Memory B cell (primary cell): Measurements from ENCODE around the gene SCNN1A.

Source experiments
- ATAC-seq: fragments of 150-1000 bp; cut with Tn5 transposase; 2 replicates; pipeline ENCODE4 v1.10.0; 2021; ENCODE audit warnings: low read depth, mild to moderate bottlenecking, moderate library complexity
- DNase-seq, 2 donors: peaks; one replicate each; pipeline ENCODE4 v3.0.0; 2022; ENCODE audit warnings: low spot score in 2 of 2
- H3K27ac Mint-ChIP-seq: one replicate; pipeline ENCODE4 v1.8.0; 2022; ENCODE audit warnings: mild to moderate bottlenecking, moderate library complexity, mixed read lengths
- H3K27me3 Mint-ChIP-seq: one replicate; pipeline ENCODE4 v1.8.0; 2022; ENCODE audit warnings: mixed read lengths
- H3K36me3 Mint-ChIP-seq: one replicate; pipeline ENCODE4 v1.8.0; 2022; ENCODE audit warnings: mild to moderate bottlenecking, mixed read lengths
- H3K4me1 Mint-ChIP-seq: one replicate; pipeline ENCODE4 v1.8.0; 2022; ENCODE audit warnings: mixed read lengths
- H3K4me3 Mint-ChIP-seq: one replicate; pipeline ENCODE4 v1.8.0; 2022; ENCODE audit warnings: mild to moderate bottlenecking, moderate library complexity, mixed read lengths
- H3K9me3 Mint-ChIP-seq: one replicate; pipeline ENCODE4 v1.8.0; 2022; ENCODE audit warnings: mixed read lengths

Gene SCNN1A

DNA sequence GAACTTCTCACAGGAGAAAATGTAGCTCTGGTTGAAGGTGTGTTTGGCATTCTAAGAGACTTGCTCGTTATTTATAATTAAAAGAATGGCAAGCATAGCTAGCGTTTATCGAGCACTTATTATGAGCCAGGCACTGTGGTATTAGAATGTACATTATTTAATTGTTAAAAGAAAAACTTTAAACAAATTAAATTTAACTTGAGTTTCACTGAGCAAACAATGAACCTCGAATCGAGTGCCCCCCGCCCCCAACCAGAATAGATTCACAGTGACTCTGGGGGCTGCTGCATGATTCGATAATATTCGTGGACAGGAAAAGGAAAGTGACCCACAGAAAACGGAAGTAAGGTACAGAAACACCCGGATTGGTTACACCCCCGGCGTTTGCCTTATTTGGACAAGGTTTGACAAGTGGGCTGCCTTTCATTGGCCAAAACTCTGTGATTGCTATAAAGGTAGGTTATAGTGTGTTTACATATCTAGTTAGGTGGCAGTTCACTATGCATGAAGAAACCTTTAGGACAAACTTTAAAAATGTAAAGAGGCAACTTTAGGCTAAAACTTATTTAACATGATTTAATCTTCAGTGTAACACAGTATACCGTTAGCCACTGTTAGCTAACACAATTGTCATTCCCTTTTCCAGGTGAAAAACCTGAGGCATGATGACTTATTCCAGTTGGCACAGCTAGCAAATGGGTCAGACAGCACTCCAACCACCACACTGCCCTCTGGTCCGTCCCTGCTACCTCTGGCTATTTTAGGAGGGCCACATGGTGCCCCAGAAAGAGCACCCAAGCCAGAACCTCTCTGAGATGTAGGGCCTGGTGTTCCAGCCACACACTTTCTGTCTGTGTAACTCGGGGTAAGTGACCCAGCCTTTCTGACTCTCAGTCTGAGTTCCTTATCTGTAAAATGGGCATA lies 7.1 kb downstream of the SCNN1A start:
- Mint-ChIP-seq H3K4me3 (no peak overlapping the region), H3K4me1 (peaks cover 5% of the 10 kb centered on the region), H3K27me3 (peaks cover 14% of the 10 kb centered on the region), H3K27ac (no peak overlapping the region), H3K9me3 (peaks cover 4% of the 10 kb centered on the region), H3K36me3 (no peaks in the 10 kb centered on the region)
- ATAC-seq, result no peak
- no peak for DNase-seq

DNA sequence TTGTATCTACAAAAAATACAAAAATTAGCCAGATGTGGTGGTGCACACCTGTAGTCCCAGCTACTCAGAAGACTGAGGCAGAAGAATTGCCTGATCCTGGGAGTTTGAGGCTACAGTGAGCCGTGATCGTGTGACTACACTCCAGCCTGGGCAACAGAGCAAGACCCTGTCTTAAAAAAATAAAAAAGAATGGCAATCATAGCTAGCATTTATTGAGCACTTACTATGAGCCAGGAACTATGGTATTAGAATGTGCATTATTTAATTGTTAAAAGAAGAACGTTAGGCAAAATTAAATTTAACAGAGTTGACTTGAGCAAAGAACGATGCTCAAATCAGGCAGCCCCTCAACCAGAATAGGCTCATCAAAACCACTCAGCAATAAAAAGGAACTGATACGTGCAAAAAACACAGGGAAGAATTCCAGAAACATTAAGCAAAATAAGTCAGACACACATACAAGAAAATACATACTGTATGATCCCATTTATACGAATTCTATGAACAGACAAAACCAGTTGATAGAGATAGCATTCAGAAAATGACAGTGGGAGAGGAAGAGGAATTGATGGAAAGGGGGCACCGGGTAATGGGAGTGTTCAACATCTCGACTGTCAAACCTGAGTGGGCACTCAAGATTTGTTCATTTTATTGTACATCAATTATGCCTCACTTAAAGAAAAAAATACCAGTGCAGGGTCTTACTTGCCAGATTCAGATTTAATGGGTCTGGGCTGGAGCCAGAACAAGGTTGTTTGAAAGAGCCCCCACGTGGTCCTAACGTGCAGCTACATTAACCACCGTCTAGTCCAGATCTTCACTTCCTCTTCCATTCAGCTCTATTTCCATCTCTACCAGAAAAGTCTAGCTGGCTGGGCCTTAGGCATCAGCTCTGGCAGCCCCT lies 8.0 kb downstream of the SCNN1A start:
- H3K27ac Mint-ChIP-seq, result no peak overlapping the region
- ATAC-seq (peak; percentile 77), DNase-seq (no peak)
- H3K36me3 Mint-ChIP-seq, result no peaks in the 10 kb centered on the region
- peaks cover 4% of the 10 kb centered on the region for H3K9me3 Mint-ChIP-seq
- no peak overlapping the region for H3K4me3 Mint-ChIP-seq
- peaks cover 5% of the 10 kb centered on the region for H3K4me1 Mint-ChIP-seq
- H3K27me3 Mint-ChIP-seq, result peaks cover 13% of the 10 kb centered on the region

DNA sequence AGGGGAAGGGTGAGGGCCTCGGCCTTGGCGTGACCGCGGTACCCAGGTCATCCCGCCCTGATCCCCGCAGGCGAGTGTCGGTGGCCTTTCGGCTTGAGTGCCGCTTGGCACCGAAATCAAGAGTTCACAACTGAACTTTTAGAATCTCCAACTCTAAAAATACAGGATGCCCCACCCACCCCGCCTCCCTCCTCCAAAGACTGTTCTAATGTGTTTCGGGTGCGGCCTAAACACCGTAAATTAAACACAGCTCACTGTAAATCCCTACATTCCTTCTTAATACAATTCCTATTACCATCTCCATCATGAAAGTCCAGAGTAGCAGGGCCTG lies 11.4 kb downstream of the SCNN1A start:
- H3K4me1 Mint-ChIP-seq, result peaks cover 10% of the 10 kb centered on the region
- H3K4me3 Mint-ChIP-seq, result no peak overlapping the region
- peaks cover 12% of the 10 kb centered on the region for H3K27me3 Mint-ChIP-seq
- no peaks in the 10 kb centered on the region for H3K36me3 Mint-ChIP-seq
- DNase-seq (no peak), ATAC-seq (no peak)
- H3K9me3 Mint-ChIP-seq, result peaks cover 4% of the 10 kb centered on the region
- H3K27ac Mint-ChIP-seq, result no peak overlapping the region

DNA sequence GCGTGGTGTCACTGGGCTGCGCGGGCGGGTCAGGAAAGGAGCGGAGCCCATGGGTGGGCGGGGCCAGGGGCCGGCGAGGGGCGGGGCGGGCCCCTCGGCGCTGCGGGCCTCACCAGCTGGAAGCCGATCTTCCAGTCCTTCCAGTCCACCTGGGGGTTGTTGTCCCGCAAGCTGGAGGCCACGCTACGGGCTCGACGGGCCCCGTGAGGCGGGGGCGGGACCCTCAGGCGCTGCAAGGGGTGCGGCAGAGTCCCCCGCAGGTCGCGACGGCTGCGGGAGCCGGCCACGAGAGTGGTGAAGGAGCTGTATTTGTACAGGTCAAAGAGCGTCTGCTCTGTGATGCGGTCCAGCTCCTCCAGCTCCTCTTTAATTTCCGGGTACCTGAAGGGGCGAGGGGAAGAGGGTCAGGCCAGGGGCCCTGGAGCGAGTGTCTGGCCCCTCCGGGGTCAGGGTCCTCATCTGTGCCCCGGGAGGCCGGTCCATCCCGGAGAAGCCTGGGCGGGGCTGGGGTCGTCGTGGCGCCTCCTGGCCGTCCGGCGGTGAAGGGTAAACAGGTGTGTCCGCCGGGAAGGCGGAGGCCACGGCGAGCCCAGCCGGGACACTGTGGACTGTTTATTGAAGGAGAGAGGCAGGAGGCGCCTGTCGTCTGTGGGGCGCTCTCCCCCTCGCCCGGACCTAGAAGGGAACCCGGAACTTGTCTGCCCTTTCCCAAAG lies 11.9 kb downstream of the SCNN1A start:
- Mint-ChIP-seq H3K9me3 (peaks cover 4% of the 10 kb centered on the region), H3K36me3 (no peaks in the 10 kb centered on the region), H3K4me3 (peak overlapping the region; percentile 51), H3K27ac (no peak overlapping the region), H3K4me1 (peaks cover 10% of the 10 kb centered on the region), H3K27me3 (peaks cover 14% of the 10 kb centered on the region)
- ATAC-seq (peak; percentile 78), DNase-seq (peak in 1 of 2 donors; percentile 40)

DNA sequence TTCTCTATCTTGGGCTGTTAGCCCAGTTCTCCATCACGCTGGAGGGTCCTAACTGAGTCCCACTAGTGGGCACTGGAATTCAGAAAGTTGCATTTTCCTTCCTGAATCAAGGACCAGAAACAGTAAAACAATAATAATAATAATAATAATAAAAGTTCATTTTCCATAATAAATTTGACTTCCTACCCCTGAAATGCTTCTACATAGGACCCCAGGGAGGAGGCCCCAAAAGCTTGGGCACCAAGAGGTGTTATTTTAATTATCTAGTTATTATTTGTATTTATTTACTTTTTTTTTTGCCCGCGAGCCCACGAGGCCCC lies 12.4 kb downstream of the SCNN1A start:
- DNase-seq (no peak), ATAC-seq (no peak)
- Mint-ChIP-seq H3K27me3 (peaks cover 14% of the 10 kb centered on the region), H3K36me3 (no peaks in the 10 kb centered on the region), H3K27ac (no peak overlapping the region), H3K4me1 (peaks cover 10% of the 10 kb centered on the region), H3K4me3 (no peak overlapping the region), H3K9me3 (peaks cover 4% of the 10 kb centered on the region)

DNA sequence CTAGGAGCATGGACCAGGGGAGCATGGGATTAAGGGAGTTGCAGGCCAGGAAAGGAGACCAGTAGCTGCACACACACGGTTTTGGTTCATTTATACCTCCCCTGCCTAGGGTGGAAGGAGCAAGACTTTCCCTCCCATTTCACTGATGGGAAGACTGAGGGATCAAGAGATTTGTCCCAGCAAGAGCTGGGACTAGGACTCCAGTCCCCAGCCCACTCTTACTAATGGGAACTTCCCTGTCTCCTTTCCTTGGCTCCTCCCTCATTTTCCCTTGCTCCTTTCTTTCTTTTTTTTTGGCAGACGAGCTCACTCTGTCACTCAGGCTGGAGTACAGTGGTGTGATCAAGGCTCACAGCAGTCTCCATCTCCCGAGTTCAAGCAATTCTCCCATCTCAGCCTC lies 13.0 kb downstream of the SCNN1A start:
- Mint-ChIP-seq H3K27ac (no peak overlapping the region), H3K27me3 (peaks cover 14% of the 10 kb centered on the region), H3K4me3 (no peak overlapping the region), H3K9me3 (peaks cover 3% of the 10 kb centered on the region), H3K4me1 (peaks cover 9% of the 10 kb centered on the region), H3K36me3 (no peaks in the 10 kb centered on the region)
- no peak for DNase-seq
- no peak for ATAC-seq

DNA sequence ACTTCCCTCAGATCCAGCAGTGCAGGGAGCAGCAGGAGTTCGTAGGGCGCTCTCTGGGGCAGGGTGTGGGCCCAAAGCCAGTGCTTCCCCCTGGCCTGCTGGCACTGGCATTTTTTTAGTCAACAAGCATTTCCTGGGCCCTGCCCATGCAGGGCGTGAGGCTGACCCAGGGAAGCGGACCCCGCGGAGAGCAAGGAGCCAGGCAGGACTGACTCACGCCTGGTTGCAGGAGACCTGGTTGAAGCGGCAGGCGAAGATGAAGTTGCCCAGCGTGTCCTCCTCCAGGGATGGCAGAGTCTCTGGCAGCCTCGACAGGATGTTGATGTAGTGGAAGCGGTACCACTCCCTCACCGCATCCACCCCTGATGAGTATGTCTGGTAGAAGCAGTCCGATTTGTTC lies 13.5 kb downstream of the SCNN1A start:
- no peaks in the 10 kb centered on the region for H3K36me3 Mint-ChIP-seq
- peak overlapping the region; percentile 1 for H3K4me3 Mint-ChIP-seq
- DNase-seq, result no peak
- H3K27ac Mint-ChIP-seq, result no peak overlapping the region
- no peaks in the 10 kb centered on the region for H3K9me3 Mint-ChIP-seq
- no peak for ATAC-seq
- peaks cover 16% of the 10 kb centered on the region for H3K27me3 Mint-ChIP-seq
- H3K4me1 Mint-ChIP-seq, result peaks cover 7% of the 10 kb centered on the region

DNA sequence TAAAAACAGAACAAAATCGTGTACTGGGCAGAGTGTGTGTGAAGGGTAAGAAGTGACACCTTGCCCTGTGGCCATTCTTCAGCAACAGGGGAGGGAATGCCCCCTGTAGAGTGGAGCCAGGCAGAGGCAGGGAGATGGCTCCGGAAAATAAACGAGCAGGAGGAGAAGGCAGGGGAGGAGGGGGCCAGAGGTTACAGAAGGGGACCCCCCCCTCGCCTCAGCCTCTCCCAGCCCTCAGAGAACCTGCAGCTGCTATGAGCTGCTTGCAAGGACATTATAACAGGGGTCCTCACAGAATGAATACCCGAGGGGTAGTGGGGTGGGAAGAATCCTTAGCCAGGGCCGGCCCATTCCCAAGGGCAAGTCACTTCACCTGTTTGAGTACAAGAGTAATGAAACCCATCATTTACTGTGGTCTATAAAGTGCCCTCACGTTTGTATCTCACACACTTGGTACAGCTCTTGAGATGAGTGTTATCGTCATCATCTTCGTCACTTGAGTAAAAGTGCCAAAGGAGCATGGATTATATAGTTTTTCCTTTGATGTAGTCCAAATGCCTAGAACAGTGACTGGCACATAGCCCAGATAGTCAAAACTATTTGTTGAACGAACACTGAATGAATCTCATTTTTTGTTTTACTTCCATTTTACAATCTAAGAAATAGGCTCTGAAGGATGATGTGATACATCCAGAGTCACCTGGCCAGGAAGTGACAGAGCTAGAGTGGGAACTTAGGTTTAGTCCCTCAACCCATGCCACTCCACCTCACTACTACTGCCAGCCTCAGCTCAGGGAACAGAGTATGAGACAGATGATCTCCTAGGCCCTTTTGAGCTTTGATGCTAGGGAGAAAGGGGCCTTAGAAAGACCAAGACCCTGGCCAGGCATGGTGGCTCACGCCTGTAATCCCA lies 14.5 kb downstream of the SCNN1A start:
- ATAC-seq (no peak), DNase-seq (no peak)
- H3K36me3 Mint-ChIP-seq, result no peaks in the 10 kb centered on the region
- H3K4me1 Mint-ChIP-seq, result peaks cover 7% of the 10 kb centered on the region
- H3K4me3 Mint-ChIP-seq, result no peak overlapping the region
- H3K27me3 Mint-ChIP-seq, result peaks cover 24% of the 10 kb centered on the region
- H3K27ac Mint-ChIP-seq, result no peak overlapping the region
- H3K9me3 Mint-ChIP-seq, result no peaks in the 10 kb centered on the region

DNA sequence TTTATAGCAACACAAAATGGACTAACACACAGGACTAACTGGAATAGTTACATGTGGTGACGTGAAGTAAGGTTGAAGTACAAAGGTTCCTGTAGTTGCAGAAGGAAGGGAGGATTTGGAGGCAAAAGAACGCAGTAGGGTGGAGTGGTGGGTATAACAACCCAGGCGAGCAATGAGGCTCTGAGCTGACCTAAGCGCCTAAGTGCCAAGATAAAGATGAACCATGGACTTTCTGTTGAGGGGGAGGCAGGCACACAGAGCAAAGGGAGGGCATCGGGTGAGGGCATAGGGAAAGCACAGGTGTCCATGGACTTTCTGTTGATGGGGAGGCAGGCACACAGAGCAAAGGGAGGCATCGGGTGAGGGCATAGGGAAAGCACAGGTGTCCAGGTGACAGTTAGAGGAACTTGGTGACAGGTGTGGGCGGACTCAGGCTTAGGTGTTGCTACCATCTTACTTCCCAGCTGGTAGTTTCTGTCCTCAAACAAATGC lies 15.2 kb downstream of the SCNN1A start:
- H3K27me3 Mint-ChIP-seq, result peaks cover 28% of the 10 kb centered on the region
- no peak overlapping the region for H3K27ac Mint-ChIP-seq

DNA sequence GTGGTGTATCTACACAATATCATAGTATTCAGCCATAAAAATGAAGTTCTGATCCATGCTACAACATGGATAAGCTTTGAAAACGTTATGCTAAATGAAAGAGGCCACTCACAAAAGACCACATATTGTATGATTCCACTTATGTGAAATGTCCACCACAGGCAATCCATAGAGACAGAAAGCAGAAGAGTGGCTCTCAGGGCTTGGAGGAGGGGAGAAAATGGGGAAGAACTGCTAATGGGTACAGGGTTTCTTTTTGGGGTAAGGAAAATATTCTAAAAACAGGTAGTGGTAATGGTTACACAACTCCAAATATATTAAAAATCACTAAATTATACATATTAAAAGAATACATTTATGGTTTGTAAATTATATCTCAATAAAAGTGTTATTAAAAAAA lies 16.5 kb downstream of the SCNN1A start:
- no peaks in the 10 kb centered on the region for H3K36me3 Mint-ChIP-seq
- H3K4me1 Mint-ChIP-seq, result peaks cover 5% of the 10 kb centered on the region
- H3K27me3 Mint-ChIP-seq, result peaks cover 34% of the 10 kb centered on the region
- DNase-seq (no peak), ATAC-seq (no peak)
- no peak overlapping the region for H3K4me3 Mint-ChIP-seq
- H3K9me3 Mint-ChIP-seq, result no peaks in the 10 kb centered on the region
- no peak overlapping the region for H3K27ac Mint-ChIP-seq

More for the DNA sequence above, 15.2 kb downstream of the SCNN1A start:
- DNase-seq, result no peak
- Mint-ChIP-seq H3K36me3 (no peaks in the 10 kb centered on the region), H3K4me3 (no peak overlapping the region), H3K9me3 (no peaks in the 10 kb centered on the region), H3K4me1 (peaks cover 7% of the 10 kb centered on the region)
- no peak for ATAC-seq

DNA sequence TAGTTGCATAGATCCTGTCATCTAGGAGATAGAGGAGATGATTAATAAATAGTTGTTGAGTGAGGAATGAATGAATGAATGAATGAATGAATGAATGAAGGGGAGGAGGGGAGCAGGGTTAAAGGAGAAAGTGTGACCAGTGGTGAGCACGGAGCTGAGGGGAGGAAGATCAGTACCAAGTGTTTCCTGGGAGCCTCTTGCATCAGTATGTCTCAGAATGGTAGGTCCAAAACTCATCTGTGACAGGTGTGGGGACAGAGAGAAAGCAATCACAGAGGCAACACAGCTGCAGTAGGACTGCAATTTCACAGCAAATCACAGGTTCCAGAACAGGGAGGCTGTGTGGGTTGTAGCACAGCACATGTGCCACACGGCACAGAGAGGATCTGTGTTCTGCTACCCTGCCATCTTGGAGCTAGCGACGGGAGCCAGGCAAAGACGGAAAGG lies 19.0 kb downstream of the SCNN1A start:
- Mint-ChIP-seq H3K27me3 (peaks cover 34% of the 10 kb centered on the region), H3K27ac (no peak overlapping the region), H3K9me3 (no peaks in the 10 kb centered on the region), H3K4me3 (no peak overlapping the region), H3K4me1 (peaks cover 5% of the 10 kb centered on the region), H3K36me3 (no peaks in the 10 kb centered on the region)
- DNase-seq, result no peak
- ATAC-seq, result no peak

DNA sequence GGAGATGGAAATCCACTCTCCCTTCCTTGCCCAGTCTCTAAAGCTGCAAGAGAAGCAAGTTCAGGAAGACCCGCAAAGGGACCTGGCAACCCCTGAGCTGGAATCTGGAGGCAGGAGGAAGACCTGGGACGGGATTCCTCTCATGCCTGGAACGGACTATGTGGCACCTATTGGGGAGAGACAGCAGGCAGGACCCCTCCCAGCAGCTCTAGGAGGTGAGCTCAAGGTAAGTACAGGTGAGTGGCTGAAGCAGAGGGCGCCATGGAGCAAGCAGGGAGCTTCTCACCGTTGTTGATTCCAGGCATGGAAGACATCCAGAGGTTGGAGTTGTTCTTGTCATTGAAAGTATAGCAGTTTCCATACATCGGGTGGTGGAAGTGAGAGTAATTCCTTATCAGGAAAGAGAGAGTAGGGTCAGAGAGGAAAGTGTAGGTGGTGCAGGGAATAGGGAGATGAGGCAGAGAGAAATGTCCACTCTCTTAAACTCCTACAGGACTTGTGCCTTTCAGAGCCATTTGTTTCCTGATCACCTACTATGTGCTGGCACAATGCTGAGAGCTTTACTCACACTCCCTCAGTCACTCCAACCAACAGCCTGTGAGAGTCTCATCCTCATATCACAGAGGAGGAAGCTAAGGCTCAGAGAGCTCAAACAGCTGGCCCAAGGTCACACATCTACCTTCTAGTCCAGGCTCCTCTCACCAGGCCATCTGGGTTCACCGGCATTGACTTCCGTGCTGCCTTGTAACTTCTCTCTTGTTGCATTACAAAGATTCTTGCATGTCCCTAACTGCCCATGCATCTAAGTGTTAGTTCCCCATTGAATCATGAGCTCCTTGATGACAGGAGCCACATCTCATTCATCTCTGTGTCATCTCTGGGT lies 19.6 kb downstream of the SCNN1A start:
- Mint-ChIP-seq H3K9me3 (no peaks in the 10 kb centered on the region), H3K4me1 (peaks cover 5% of the 10 kb centered on the region), H3K27ac (no peak overlapping the region), H3K4me3 (no peak overlapping the region), H3K36me3 (no peaks in the 10 kb centered on the region), H3K27me3 (peaks cover 34% of the 10 kb centered on the region)
- ATAC-seq (no peak), DNase-seq (no peak)
